HCT116 (cell line): ENCODE measurements around the gene DGKZ. TPM values are rescaled to one million over a fixed set of nuclear protein-coding genes. Genes with fewer than 3 reads are reported as not detected.

Experiments used
- ATAC-seq: fragments of 200-7000 bp; cut with Tn5 transposase; 2 replicates; pipeline ENCODE4 v1.9.1; 2020; ENCODE audit warnings: mild to moderate bottlenecking, moderate library complexity
- BruUV-seq: library from RNA; stranded (reverse); fragments of 400-500 nt; replicated peaks from 2 replicates; lab custom pipeline; 2021; lab: Mats Ljungman, UMichigan
- CTCF ChIA-PET: fragments of 300-600 bp; sonication (Branson Sonifier 250); formaldehyde crosslinking; loops from one replicate; lab custom pipeline; 2021; ENCODE audit warnings: antibody characterized with exemption; lab: Charles Lee
- POLR2A ChIA-PET: fragments of 300-600, 350-600 bp; sonication (Branson Sonifier 250); formaldehyde crosslinking; loops from one replicate; lab custom pipeline; 2021; ENCODE audit warnings: antibody characterized with exemption; lab: Charles Lee
- RAD21 ChIA-PET, 2 experiments: fragments of 300-600 bp; sonication (Branson Sonifier 250); formaldehyde crosslinking; loops; one replicate each; lab custom pipeline; 2023; ENCODE audit warnings: low total read pairs in 2 of 2; ENCODE audit not compliant: uncharacterized antibody in 2 of 2, unreplicated experiment in 2 of 2, low non-redundant PET in 1 of 2; lab: Charles Lee
- DNase-seq: peaks from one replicate; pipeline ENCODE4 v3.0.0-alpha.2; 2010; ENCODE audit warnings: low read depth, low spot score
- H2AFZ ChIP-seq: fragments of 200-600 bp; shearing (Covaris generic), sonication (generic); 2 replicates; pipeline ENCODE4 v1.6.1; 2017; ENCODE audit warnings: low read depth, mixed run types, mixed read lengths, antibody characterized with exemption, low read length; ENCODE audit not compliant: poor library complexity, severe bottlenecking
- H3K27ac ChIP-seq: 2 replicates; pipeline ENCODE4 v1.5.1; 2012; ENCODE audit warnings: low read depth, low read length
- H3K27me3 ChIP-seq: fragments of 200-600 bp; sonication (generic); 2 replicates; pipeline ENCODE4 v1.6.1; 2016; ENCODE audit warnings: mixed run types, low read length, mixed read lengths; ENCODE audit not compliant: insufficient read depth
- H3K36me3 ChIP-seq, 2 experiments: fragments of 200-500 bp in 1 of 2; fragments of 200-600 bp in 1 of 2; sonication (Bioruptor generic) in 1 of 2; sonication (generic) in 1 of 2; 2 replicates each; pipeline versions ENCODE4 v1.5.1 to v1.6.1; 2014 to 2016; ENCODE audit warnings: low read length in 2 of 2, inconsistent platforms in 1 of 2, mixed read lengths in 1 of 2, mixed run types in 1 of 2; ENCODE audit not compliant: insufficient read depth in 2 of 2, control insufficient read depth in 1 of 2
- H3K4me1 ChIP-seq, 2 experiments: fragments of 200-600 bp in 1 of 2; sonication (generic) in 1 of 2; 2 replicates each; pipeline versions ENCODE4 v1.5.1 to v1.6.1; 2012 to 2017; ENCODE audit warnings: low read length in 2 of 2, inconsistent platforms in 1 of 2, mild to moderate bottlenecking in 1 of 2, mixed read lengths in 1 of 2, mixed run types in 1 of 2, moderate library complexity in 1 of 2; ENCODE audit not compliant: insufficient read depth in 2 of 2, control insufficient read depth in 1 of 2
- H3K4me2 ChIP-seq: fragments of 200-600 bp; sonication (generic); 2 replicates; pipeline ENCODE4 v1.6.1; 2017; ENCODE audit warnings: mixed run types, low read length, mixed read lengths
- H3K4me3 ChIP-seq, 2 experiments: fragments of 200-600 bp in 1 of 2; sonication (generic) in 1 of 2; replicated peaks in 1 of 2; 2 replicates each; pipeline ENCODE4 v1.5.1; 2011 to 2016; ENCODE audit warnings: low read length in 2 of 2, control low read depth in 1 of 2, low read depth in 1 of 2, mild to moderate bottlenecking in 1 of 2, mixed read lengths in 1 of 2, mixed run types in 1 of 2
- H3K79me2 ChIP-seq: fragments of 200-600 bp; sonication (generic); 2 replicates; pipeline ENCODE4 v1.6.1; 2017; ENCODE audit warnings: mild to moderate bottlenecking, mixed run types, low read length, moderate library complexity, mixed read lengths; ENCODE audit not compliant: insufficient read depth
- H3K9ac ChIP-seq: fragments of 200-600 bp; sonication (generic); 2 replicates; pipeline ENCODE4 v1.6.1; 2016; ENCODE audit warnings: low read length, mixed read lengths
- H3K9me2 ChIP-seq: fragments of 200-600 bp; sonication (generic), shearing (Covaris generic); 2 replicates; pipeline ENCODE4 v1.6.1; 2017; ENCODE audit warnings: mixed run types, mild to moderate bottlenecking, moderate library complexity; ENCODE audit not compliant: insufficient read depth
- H3K9me3 ChIP-seq, 2 experiments: fragments of 200-500 bp in 1 of 2; fragments of 200-600 bp in 1 of 2; sonication (Bioruptor generic) in 1 of 2; sonication (generic) in 1 of 2; 2 replicates each; pipeline ENCODE4 v1.6.1; 2014 to 2017; ENCODE audit warnings: low read length in 2 of 2, mixed read lengths in 2 of 2, inconsistent platforms in 1 of 2, low read depth in 1 of 2, mild to moderate bottlenecking in 1 of 2, mixed run types in 1 of 2, moderate library complexity in 1 of 2; ENCODE audit not compliant: control insufficient read depth in 1 of 2, insufficient read depth in 1 of 2
- H4K20me1 ChIP-seq: fragments of 200-600 bp; sonication (generic), shearing (Covaris generic); 2 replicates; pipeline ENCODE4 v1.6.1; 2017; ENCODE audit warnings: mixed run types, mild to moderate bottlenecking, moderate library complexity; ENCODE audit not compliant: insufficient read depth
- CBX3 ChIP-seq: IDR thresholded peaks from 2 replicates; pipeline ENCODE4 v1.6.1; 2012; ENCODE audit warnings: low read depth
- CEBPB ChIP-seq: IDR thresholded peaks from 2 replicates; pipeline ENCODE4 v1.6.1; 2012; ENCODE audit warnings: low read depth
- FOSL1 ChIP-seq: IDR thresholded peaks from 2 replicates; pipeline ENCODE4 v1.6.1; 2012; ENCODE audit warnings: low read depth
- JUND ChIP-seq: IDR thresholded peaks from 2 replicates; pipeline ENCODE4 v1.6.1; 2012
- POLR2AphosphoS5 ChIP-seq: IDR thresholded peaks from 2 replicates; pipeline ENCODE4 v1.6.1; 2011; ENCODE audit warnings: mild to moderate bottlenecking, low read depth, low read length, moderate library complexity
- RAD21 ChIP-seq: IDR thresholded peaks from 2 replicates; pipeline ENCODE4 v1.6.1; 2012; ENCODE audit warnings: low read depth, mild to moderate bottlenecking
- SIN3A ChIP-seq: IDR thresholded peaks from 2 replicates; pipeline ENCODE4 v1.6.1; 2012; ENCODE audit warnings: low read depth
- SP1 ChIP-seq: IDR thresholded peaks from 2 replicates; pipeline ENCODE4 v1.6.1; 2012; ENCODE audit warnings: low read depth
- SRF ChIP-seq: IDR thresholded peaks from 2 replicates; pipeline ENCODE4 v1.6.1; 2012; ENCODE audit warnings: low read depth
- TCF7L2 ChIP-seq: IDR thresholded peaks from 2 replicates; pipeline ENCODE4 v1.7.0; 2011; ENCODE audit warnings: borderline replicate concordance, inconsistent platforms; ENCODE audit not compliant: insufficient read depth, insufficient read length; ENCODE audit errors: extremely low read depth
- YY1 ChIP-seq: IDR thresholded peaks from 2 replicates; pipeline ENCODE4 v1.6.1; 2011; ENCODE audit warnings: low read length, low read depth, moderate library complexity, mild to moderate bottlenecking; ENCODE audit not compliant: insufficient replicate concordance; ENCODE audit errors: extremely low read depth
- ZFX ChIP-seq: fragments of 450-650 bp; IDR thresholded peaks from 2 replicates; pipeline ENCODE4 v1.6.1; 2017
- ZNF274 ChIP-seq: fragments of 200-500 bp; sonication (Bioruptor generic); IDR thresholded peaks from 2 replicates; pipeline ENCODE4 v1.6.1; 2014; ENCODE audit warnings: mild to moderate bottlenecking, low read depth, low read length, inconsistent platforms
- intact Hi-C: fragments of 100-400 bp; cut with micrococcal nuclease; formaldehyde crosslinking; loops from 2 replicates; pipeline ENCODE4 v1.10.0; 2022
- total RNA-seq: library from RNA; stranded (reverse); gene quantifications from one replicate; pipeline ENCODE4 v1.2.1, GENCODE V29; 2021; ENCODE audit not compliant: unreplicated experiment
- TF ChIP-seq, protein P1 (sequence below): IDR thresholded peaks from 2 replicates; pipeline ENCODE4 v1.6.1; 2012
- TF ChIP-seq, protein P2 (sequence below): IDR thresholded peaks from 2 replicates; pipeline ENCODE4 v1.6.1; 2012
- TF ChIP-seq, protein P3 (sequence below): IDR thresholded peaks from 2 replicates; pipeline ENCODE4 v1.6.1; 2012; ENCODE audit warnings: low read depth

The DGKZ gene
- total RNA-seq, 1 experiment from 2014 or later, result 70.2 TPM

- Histone ChIP-seq H3K9me3 (no peaks in the 10 kb centered on the region), H3K4me2 (no peak overlapping the region), H3K9ac (no peak overlapping the region), H3K4me3 (no peak overlapping the region), H3K36me3 (peaks cover 3 to 12% of the 10 kb centered on the region in 2 experiments; a peak in 2 of 4 replicates), H3K4me1 (peaks cover 20 to 53% of the 10 kb centered on the region in 2 experiments), H3K27me3 (no peaks in the 10 kb centered on the region), H2AFZ (no peak overlapping the region), H4K20me1 (no peaks in the 10 kb centered on the region), H3K27ac (no peak overlapping the region; the same call in 1 of the 2 replicates), H3K79me2 (peaks cover 28% of the 10 kb centered on the region), H3K9me2 (no peaks in the 10 kb centered on the region)
- DNase-seq, result no peak
- no peak for TF ChIP-seq SRF
- no peak for TF ChIP-seq CBX3
- no peak for TF ChIP-seq SIN3A
- ChIA-PET RAD21 (no interaction called here), CTCF (interaction anchor here (0.6 to 2.0 kb wide), 4 partner anchors 13 to 51 kb away, joined by 3 to 8 read pairs (median 4); no protein-coding TSS in a partner anchor), POLR2A (no interaction called here)
- BruUV-seq, result no TSS peak
- intact Hi-C loops, result loop anchor here (5.0 kb wide), 1 partner anchor 119 kb away; no protein-coding TSS in a partner anchor
- ATAC-seq, result no peak
These were observed 19.0 kb downstream of the DGKZ start for GRCh38 chr11:46366260-46366659.

- no TSS peak for BruUV-seq
- RAD21 ChIA-PET, result no interaction called here
- no peak overlapping the region for H2AFZ ChIP-seq
- H3K4me2 ChIP-seq, result no peak overlapping the region
- CTCF ChIA-PET, result interaction anchor here (0.6 to 1.1 kb wide), 3 partner anchors 13 to 52 kb away, joined by 3 to 5 read pairs (median 3); no protein-coding TSS in a partner anchor
- no peak for DNase-seq
- H3K4me3 ChIP-seq, result no peak overlapping the region
- peaks cover 24% of the 10 kb centered on the region for H3K79me2 ChIP-seq
- H3K27ac ChIP-seq, result no peak overlapping the region; the same call in 1 of the 2 replicates
- intact Hi-C loops, result loop anchor here (5.0 kb wide), 1 partner anchor 119 kb away; no protein-coding TSS in a partner anchor
- H3K9ac ChIP-seq, result no peak overlapping the region
- ATAC-seq, result no peak
- H3K27me3 ChIP-seq, result no peaks in the 10 kb centered on the region
- H3K9me2 ChIP-seq, result no peaks in the 10 kb centered on the region
- peaks cover 20 to 49% of the 10 kb centered on the region in 2 experiments for H3K4me1 ChIP-seq
- no peaks in the 10 kb centered on the region for H4K20me1 ChIP-seq
- H3K36me3 ChIP-seq, result peaks cover 3 to 12% of the 10 kb centered on the region in 2 experiments; a peak in 2 of 4 replicates
- POLR2A ChIA-PET, result no interaction called here
- no peaks in the 10 kb centered on the region for H3K9me3 ChIP-seq
- no peak for TF ChIP-seq ZNF274
- no peak for TF ChIP-seq CEBPB
- TF ChIP-seq FOSL1, result no peak
- no peak for TF ChIP-seq SRF
- TF ChIP-seq, protein P1, sequence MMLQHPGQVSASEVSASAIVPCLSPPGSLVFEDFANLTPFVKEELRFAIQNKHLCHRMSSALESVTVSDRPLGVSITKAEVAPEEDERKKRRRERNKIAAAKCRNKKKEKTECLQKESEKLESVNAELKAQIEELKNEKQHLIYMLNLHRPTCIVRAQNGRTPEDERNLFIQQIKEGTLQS, result no peak
- TF ChIP-seq, protein P2, sequence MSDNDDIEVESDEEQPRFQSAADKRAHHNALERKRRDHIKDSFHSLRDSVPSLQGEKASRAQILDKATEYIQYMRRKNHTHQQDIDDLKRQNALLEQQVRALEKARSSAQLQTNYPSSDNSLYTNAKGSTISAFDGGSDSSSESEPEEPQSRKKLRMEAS, result no peak
- TF ChIP-seq POLR2AphosphoS5, result no peak
- no peak for TF ChIP-seq JUND
- no peak for TF ChIP-seq RAD21
- TF ChIP-seq, protein P3, sequence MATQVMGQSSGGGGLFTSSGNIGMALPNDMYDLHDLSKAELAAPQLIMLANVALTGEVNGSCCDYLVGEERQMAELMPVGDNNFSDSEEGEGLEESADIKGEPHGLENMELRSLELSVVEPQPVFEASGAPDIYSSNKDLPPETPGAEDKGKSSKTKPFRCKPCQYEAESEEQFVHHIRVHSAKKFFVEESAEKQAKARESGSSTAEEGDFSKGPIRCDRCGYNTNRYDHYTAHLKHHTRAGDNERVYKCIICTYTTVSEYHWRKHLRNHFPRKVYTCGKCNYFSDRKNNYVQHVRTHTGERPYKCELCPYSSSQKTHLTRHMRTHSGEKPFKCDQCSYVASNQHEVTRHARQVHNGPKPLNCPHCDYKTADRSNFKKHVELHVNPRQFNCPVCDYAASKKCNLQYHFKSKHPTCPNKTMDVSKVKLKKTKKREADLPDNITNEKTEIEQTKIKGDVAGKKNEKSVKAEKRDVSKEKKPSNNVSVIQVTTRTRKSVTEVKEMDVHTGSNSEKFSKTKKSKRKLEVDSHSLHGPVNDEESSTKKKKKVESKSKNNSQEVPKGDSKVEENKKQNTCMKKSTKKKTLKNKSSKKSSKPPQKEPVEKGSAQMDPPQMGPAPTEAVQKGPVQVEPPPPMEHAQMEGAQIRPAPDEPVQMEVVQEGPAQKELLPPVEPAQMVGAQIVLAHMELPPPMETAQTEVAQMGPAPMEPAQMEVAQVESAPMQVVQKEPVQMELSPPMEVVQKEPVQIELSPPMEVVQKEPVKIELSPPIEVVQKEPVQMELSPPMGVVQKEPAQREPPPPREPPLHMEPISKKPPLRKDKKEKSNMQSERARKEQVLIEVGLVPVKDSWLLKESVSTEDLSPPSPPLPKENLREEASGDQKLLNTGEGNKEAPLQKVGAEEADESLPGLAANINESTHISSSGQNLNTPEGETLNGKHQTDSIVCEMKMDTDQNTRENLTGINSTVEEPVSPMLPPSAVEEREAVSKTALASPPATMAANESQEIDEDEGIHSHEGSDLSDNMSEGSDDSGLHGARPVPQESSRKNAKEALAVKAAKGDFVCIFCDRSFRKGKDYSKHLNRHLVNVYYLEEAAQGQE, result no peak
- TF ChIP-seq YY1, result no peak
- no peak for TF ChIP-seq TCF7L2
- no peak for TF ChIP-seq ZFX
- TF ChIP-seq SP1, result no peak
These were observed 19.4 kb downstream of the DGKZ start for GRCh38 chr11:46366661-46367161.
